ENCODE results near the gene POLR1E. TPM values are rescaled to one million over a fixed set of nuclear protein-coding genes. Genes with fewer than 3 reads are reported as not detected.
"Not testable (repeated sequence)": the region's sequence is repeated elsewhere in the genome, so short reads cannot be mapped to it uniquely, and the experiment has no call there.

The POLR1E gene
- total RNA-seq, 1 donor from 2014 or later: 12.3 TPM

DNA sequence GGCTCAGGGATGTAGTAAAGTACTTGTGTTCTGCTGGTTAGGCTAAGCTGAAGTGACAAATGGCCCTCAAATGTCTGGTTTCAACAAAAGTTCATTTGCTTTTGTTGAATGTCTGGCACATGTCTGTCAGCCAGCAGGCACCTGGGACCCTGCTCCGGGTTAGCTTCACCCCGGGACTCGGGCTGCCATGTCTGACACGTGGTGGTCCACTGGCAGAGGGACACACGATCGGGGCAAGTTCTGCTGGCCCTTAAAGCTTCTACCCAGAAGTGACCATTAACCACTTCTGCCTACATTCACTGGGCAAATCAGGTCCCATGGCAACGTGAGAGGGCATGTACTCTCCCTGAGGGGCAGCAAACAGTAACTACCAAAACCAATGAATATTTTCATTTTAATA, 23.8 kb downstream of the POLR1E start:
- H3K4me3 ChIP-seq: no peak overlapping the region
- no peak for TF ChIP-seq CTCF (IDR thresholded peaks at IDR 0.05)
- TF ChIP-seq POLR2A (IDR thresholded peaks at IDR 0.05): no peak
- TF ChIP-seq POLR2AphosphoS5 (IDR thresholded peaks at IDR 0.05; ENCODE audit: insufficient read depth in 1 of 2, low read depth in 1 of 2): no peak
- intact Hi-C loops (cut with DNase I): no loop called here
- no peaks in the 10 kb centered on the region for H3K4me1 ChIP-seq
- H3K36me3 ChIP-seq: no peaks in the 10 kb centered on the region
- DNase-seq (ENCODE audit: extremely low spot score in 2 of 2): no peak
- H3K9me3 ChIP-seq: no peaks in the 10 kb centered on the region
- H3K27ac ChIP-seq: no peak overlapping the region
- no peaks in the 10 kb centered on the region for H3K27me3 ChIP-seq

- not testable (repeated sequence) for H3K4me3 ChIP-seq, H3K36me3 ChIP-seq
Measured at GRCh38 chr9:37510053-37510452, 24.3 kb downstream of the POLR1E start.

DNA sequence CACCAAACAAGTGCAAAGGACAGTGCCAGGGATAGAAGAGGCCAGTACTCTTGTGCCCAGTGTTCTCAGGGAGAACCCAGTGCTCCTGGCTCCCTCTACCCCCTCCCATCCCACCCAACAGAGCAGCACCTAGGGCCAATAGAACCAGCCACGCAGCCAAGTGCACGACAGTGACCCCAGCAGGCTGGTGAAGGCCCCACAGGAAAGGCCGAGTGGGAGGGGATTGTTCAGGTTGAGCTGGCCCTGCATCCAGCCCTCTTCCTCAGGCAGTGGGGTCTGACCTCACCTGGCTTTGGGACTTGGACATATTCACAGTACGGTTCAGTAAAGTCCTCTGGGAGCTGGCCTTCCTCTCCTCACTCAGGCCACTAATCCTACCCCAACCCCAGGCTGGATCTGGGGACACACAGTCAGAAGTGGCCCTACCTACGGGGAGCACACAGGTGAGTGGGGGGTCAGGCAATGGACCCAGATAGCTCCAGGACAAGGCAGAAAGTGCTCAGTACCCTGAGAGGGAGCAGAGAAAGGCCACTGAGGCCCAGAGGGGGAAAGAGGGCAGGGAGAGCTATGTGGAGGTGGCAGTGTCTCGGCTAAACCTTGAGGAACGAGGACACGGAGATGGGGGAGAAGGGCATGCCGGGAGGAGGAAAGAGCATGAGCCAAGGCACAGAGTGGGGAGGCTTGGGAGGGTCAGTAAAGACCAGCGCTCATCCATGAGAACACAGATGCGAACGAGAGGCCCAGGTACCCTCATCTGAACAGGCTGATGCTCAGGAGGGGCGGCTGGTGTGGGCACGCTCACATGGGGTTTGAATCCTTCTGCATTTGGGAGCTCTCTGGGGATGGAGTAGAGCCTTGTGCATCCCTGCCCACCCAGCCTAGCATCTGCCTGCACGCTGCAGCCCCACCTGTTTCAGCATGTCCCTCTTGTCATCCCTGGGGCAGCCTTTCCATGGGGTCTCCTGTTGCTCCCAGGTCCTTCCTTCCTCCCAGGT, 25.6 kb downstream of the POLR1E start:
- TF ChIP-seq POLR2AphosphoS5 (IDR thresholded peaks at IDR 0.05; ENCODE audit: insufficient read depth in 1 of 2, low read depth in 1 of 2): no peak
- TF ChIP-seq CTCF (IDR thresholded peaks at IDR 0.05): no peak
- no peak for TF ChIP-seq POLR2A (IDR thresholded peaks at IDR 0.05)
- DNase-seq (ENCODE audit: extremely low spot score in 2 of 2): no peak
- Histone ChIP-seq H3K27me3 (no peaks in the 10 kb centered on the region), H3K36me3 (no peaks in the 10 kb centered on the region), H3K27ac (no peak overlapping the region), H3K4me3 (no peak overlapping the region), H3K4me1 (no peaks in the 10 kb centered on the region), H3K9me3 (no peaks in the 10 kb centered on the region)
- intact Hi-C loops (cut with DNase I): no loop called here

More at GRCh38 chr9:37510053-37510452, 24.3 kb downstream of the POLR1E start:
- intact Hi-C loops (cut with DNase I); H3K27me3 ChIP-seq; DNase-seq (ENCODE audit: extremely low spot score in 2 of 2); H3K9me3 ChIP-seq; H3K4me1 ChIP-seq; H3K27ac ChIP-seq: not testable (repeated sequence)

- no peak overlapping the region for H3K4me3 ChIP-seq
- H3K27me3 ChIP-seq: no peaks in the 10 kb centered on the region
- no peak for DNase-seq (ENCODE audit: extremely low spot score in 2 of 2)
- no peak overlapping the region for H3K27ac ChIP-seq
- H3K4me1 ChIP-seq: no peaks in the 10 kb centered on the region
- no peaks in the 10 kb centered on the region for H3K9me3 ChIP-seq
- intact Hi-C loops (cut with DNase I): no loop called here
- TF ChIP-seq POLR2AphosphoS5 (IDR thresholded peaks at IDR 0.05; ENCODE audit: insufficient read depth in 1 of 2, low read depth in 1 of 2): no peak
- no peak for TF ChIP-seq CTCF (IDR thresholded peaks at IDR 0.05)
- no peak for TF ChIP-seq POLR2A (IDR thresholded peaks at IDR 0.05)
- no peaks in the 10 kb centered on the region for H3K36me3 ChIP-seq
Measured at GRCh38 chr9:37512437-37512836, 26.7 kb downstream of the POLR1E start.

GRCh38 chr9:37514415-37514814, 28.7 kb downstream of the POLR1E start:
- H3K9me3 ChIP-seq; H3K27ac ChIP-seq; DNase-seq (ENCODE audit: extremely low spot score in 2 of 2); H3K27me3 ChIP-seq; H3K36me3 ChIP-seq; H3K4me1 ChIP-seq; intact Hi-C loops (cut with DNase I); H3K4me3 ChIP-seq: not testable (repeated sequence)

DNA sequence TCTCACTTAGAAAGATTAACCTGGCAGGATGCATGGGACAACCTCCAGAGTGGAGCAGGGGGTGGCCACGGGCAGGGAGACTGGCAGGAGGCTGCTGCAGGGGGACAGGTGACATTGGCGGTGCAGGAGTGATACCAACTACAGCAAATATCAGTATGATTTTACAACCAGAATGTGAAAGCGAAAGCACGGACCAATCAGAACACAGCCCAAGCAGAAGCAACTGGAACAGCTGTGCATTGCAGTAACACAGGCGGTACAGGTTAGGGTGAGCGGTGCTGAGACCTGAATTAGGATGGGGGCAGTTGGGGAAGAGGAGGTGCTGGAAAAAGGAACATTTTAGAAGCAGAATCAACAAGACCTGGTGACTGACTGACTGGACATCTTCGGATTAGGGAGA, 29.3 kb downstream of the POLR1E start:
- intact Hi-C loops (cut with DNase I): no loop called here
- no peaks in the 10 kb centered on the region for H3K4me1 ChIP-seq
- TF ChIP-seq POLR2A (IDR thresholded peaks at IDR 0.05) (no peak), CTCF (IDR thresholded peaks at IDR 0.05) (no peak), POLR2AphosphoS5 (IDR thresholded peaks at IDR 0.05; ENCODE audit: insufficient read depth in 1 of 2, low read depth in 1 of 2) (no peak)
- H3K27ac ChIP-seq: no peak overlapping the region
- no peak for DNase-seq (ENCODE audit: extremely low spot score in 2 of 2)
- H3K9me3 ChIP-seq: no peaks in the 10 kb centered on the region
- no peaks in the 10 kb centered on the region for H3K27me3 ChIP-seq
- H3K36me3 ChIP-seq: peaks cover 0 to 9% of the 10 kb centered on the region in 2 donors
- H3K4me3 ChIP-seq: no peak overlapping the region
